ENCODE results near the gene ATG4A.
A peak's percentile ranks its signal among the peaks of the same experiment; 100 is the strongest.

ATG4A gene

DNA sequence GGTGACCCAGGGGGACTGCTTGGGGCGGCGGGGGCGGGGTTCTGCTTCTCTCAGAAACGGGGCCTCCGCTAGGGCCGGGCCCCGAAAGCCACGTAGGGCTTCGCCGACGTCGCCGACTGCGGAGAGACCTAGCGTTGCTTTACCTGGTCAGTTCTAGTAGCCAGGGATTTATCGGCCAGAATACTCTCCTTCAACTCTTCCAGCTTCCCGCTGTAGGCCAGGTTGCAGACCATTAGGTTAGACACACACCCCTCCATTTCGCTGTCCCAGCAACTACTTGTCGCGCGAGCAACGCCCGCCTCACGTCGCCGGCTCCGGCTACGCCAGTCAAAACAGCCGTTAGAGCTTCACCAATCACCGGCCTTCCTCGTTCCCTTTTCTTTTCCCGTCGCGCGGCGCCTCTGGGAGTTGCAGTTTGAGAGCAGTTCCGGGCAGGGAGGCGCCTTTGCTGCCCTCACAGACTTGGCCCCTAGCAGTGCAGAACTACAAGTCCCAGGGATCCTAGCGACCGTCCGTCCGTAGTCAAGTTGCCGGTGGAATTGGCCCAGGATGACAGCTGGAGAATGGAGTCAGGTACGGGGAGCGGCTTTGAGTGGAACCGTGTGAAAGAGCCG is at the start of gene ATG4A, which contains the start of gene PSMD10:
Gene ATG4A, plus strand, starts transcription at position 515 of the 614 bp plus-strand sequence. Its CDS starts 49 bp downstream, at position 564.
Gene PSMD10, minus strand, starts transcription at position 279 of the 614 bp plus-strand sequence. Its CDS starts 22 bp downstream, at position 257.
- DNase-seq, result peak; percentile 90 to 94

GRCh38 chrX:108044554-108045256 is 46.9 kb upstream of the ATG4A start, which contains the start of gene VSIG1:
VSIG1 (plus strand) TSS chrX:108045065; CDS start chrX:108045131, 66 bp downstream.
- no peak for DNase-seq

DNA sequence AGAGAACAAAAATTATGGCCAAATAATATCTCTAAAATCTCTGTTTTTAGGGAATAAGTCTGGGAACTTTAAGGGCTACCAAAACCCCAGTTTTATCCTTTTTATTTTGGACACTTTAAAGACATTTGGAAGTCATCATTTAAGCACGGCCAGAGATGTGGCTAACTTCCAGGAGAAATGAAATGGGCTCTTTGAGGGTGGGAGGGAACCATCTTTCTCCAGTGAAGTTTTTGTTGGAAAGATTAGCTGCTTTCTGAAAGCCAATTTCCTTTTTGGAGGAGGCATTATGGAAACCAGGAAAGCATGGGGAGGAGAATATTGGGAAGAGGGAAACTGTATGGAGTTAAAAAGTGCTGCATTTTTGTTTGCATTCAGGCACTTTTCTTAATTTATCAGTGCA is 41.9 kb upstream of the ATG4A start:
- DNase-seq, result no peak

DNA sequence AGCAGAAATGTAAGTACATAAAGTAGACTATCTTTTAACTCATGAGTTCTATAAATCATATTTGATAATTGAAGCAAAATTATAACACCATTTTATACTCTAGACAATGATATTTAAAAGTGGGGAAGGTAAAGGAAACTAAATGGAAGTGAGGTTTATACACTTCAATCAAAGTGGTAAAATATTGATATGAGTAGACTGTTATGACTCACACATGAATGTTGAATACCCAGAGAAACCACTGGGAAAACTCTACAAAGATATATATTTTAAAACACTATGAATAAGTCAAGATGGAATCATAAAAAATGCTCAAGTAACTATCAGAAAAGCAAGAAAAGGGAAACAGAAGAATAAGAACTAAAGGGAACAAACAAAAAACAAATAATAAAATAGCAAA is 38.4 kb upstream of the ATG4A start:
- no peak for DNase-seq

- no peak for DNase-seq
Measured at GRCh38 chrX:108055546-108055945, 36.0 kb upstream of the ATG4A start.

DNA sequence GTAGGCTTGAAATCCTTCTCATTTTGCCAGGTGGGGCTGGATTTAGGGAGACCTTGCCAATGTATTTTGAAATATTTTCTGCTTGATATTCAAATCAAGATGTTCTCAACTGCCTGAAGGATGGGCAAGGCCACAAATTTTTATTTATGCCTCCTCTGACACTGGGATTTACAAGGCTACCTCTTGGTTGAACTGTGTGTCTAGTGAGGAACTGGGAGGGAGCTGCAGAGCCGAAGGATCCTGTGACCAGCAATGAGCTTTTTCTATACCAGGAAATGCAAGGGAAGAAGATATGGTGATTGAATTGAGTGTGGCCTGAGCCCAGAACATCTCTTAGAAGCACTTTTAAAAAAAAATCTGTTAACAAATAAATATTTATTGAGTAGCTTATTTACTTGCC is 31.8 kb upstream of the ATG4A start:
- no peak for DNase-seq

- no peak for DNase-seq
Measured at GRCh38 chrX:108064001-108064400, 27.6 kb upstream of the ATG4A start.

- no peak for DNase-seq
Measured at GRCh38 chrX:108064613-108065012, 27.0 kb upstream of the ATG4A start.

- DNase-seq, result no peak
Measured at GRCh38 chrX:108068121-108068520, 23.5 kb upstream of the ATG4A start.

DNA sequence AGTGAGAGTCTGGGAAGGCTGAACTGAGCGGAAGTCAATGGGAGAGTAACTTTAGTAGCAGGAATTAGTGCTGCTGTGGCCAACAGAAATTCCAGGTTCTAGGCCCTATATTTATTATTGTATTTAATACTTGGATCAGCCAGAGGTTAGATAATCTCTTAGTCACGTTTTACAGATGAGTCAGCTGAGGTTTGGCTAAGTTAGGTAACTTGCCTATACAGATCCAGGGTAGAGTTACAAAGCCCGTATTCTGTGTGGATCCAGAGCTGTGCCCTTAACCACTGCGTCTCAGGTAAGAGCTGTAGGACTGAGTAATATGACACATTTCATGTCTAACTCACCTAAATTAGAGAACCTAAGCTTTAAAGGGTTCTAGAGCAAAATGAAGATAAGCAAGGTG is 20.7 kb upstream of the ATG4A start:
- DNase-seq, result no peak

GRCh38 chrX:108071578-108071977 is 20.0 kb upstream of the ATG4A start:
- no peak for DNase-seq

DNA sequence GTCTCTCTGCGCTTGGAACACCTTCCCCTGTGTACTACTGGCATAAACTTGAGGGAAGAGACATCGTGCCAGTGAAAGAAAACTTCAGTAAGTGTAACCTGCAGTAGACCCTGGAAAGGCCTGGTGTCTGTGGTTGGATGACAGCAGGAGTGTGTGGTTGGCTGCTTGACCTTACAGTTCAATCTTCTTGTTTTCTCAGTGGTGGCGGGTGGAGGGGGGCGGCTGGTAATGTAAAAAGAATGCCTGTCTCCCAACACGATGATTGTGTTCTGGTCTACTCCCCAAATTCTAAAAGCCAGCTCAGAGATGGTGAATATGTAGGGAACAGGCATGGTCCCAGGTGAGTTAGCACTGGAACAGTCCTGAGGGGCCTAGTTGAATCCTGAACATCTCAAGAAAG is 18.8 kb upstream of the ATG4A start:
- no peak for DNase-seq

GRCh38 chrX:108081110-108081509 is 10.5 kb upstream of the ATG4A start:
- DNase-seq, result no peak

DNA sequence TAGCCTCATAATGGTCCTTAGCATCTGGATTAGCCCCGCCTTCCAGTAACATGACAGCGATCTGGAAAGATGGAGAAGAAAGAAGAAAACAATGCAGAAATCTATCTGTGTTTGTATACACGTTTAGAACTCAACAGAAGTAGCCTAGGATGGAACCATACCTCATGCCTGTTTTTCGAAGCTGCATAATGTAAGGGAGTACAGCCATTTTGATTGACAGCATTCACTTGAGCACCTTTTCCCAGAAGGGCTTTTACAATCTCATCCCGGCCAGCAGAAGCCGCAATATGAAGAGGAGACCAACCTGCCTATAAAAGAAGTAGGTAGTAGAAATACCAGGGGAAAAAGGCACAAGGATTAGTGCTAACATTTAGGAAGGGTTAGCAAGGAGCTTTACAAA is 3.8 kb upstream of the ATG4A start:
- DNase-seq, result no peak

- no peak for DNase-seq
Measured at GRCh38 chrX:108088511-108088910, 3.1 kb upstream of the ATG4A start.

DNA sequence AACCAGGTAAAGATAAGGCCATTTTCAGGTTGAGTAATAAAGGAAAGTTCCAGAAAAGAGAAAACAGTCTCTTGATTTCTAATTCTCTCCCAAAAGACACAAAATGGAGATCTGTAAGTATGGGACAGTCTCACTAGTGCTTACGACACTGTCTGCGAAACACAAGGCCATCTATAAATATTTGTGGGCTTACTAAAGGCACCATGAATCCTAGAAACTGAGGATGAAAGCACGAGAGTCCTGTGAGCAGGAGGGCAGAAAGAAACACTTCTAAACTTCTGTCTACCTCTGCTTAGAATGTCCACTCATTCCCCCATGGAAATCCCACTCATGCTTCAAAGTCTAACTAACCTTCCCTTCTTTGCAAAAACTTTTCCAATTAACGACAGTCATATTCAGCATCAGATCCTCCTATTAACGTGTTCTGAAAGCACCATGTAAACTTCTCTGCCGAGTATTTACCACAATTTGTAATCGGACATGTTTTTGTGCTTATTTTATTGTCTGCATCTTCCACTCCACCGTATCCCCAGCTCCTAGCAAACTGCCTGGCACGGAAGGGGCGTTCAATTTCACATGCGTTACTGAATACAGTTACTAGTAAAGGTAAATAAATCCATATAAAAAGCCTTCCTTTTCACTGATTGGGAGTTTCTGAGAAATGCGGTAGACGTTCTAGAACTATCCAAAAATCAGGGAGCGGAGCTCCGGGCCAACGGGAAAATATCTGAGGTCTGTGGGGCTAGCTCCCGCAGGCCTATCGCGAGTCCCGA is 901 bp upstream of the ATG4A start:
- DNase-seq, result no peak

GRCh38 chrX:108091878-108092291 is 307 bp downstream of the ATG4A start:
- DNase-seq, result no peak

DNA sequence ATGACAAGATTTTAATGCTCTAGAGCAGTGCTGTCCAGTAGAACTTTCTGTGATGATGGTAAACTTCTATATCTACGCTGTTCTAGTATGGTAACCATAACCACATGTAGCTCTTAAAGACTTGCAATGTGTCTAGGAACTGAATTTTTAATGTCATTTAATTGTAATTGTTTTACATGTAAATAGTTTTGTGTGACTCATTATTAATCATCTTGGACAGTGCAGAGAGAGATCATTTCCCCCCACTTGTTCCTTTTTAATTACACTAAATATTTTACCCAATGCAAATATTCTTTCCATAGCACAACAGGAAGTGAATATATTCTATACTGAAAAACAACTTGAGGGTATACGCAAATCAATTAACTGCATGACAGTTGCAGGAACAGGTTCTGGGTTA is 5.8 kb downstream of the ATG4A start:
- DNase-seq, result no peak

DNA sequence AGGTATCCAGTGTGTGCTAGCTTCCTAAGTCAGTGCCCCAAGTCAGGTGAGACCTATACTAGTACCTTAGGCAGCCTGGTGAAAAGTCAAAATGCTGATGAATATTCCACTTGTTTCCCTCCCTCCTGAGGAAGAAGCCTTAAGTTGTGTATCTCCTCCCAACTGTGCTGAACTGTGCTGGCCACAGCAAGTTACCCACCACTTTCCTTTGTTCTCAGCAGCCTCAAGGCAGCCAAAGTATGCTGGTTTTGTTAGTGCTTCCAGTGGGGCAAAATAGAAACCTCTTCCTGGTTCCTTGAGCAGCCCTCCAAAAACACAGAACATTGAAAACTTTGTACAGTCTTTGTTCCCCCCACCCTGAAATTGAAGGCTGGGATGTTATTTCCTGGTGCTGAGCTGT is 13.9 kb downstream of the ATG4A start:
- DNase-seq, result no peak

DNA sequence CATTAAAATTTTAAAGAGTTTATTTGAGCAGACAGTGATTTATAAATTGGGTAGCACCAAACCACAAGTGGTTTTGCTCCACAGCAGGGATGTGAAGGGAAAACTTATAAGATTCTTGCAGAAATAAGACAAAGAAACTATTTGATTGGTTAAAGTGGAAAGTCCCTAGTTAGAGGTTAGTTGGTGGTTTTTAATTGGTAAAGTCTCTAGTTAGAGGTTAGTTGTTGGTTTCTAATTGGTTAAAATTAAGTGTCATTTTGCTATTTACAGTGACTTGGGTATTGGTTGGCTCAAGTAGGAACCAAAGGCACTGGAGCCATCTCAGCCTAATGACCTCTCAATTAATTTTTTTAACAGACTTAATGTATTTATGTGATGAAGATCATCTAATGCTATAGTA is 23.0 kb downstream of the ATG4A start:
- DNase-seq, result no peak

DNA sequence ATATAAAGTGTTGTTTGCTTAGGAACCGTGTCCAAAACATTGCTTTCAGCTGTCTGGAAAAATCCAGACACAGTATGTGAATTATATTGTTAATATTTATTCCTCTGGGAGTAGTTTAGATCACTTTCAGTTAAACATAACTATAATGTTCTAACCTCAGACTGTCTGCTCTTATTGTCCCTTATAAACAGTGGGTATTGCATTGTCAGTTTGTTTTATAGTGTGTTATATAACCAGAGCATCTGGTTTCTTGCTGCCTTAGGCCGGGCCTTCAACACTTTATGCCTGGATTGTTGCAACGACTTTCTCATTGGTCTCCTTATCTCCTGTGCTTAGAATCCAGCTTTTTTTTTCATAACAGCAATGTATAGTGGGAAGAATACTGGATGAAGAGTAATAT is 26.4 kb downstream of the ATG4A start:
- DNase-seq, result no peak

- no peak for DNase-seq
Measured at GRCh38 chrX:108121291-108121690, 29.7 kb downstream of the ATG4A start.

DNA sequence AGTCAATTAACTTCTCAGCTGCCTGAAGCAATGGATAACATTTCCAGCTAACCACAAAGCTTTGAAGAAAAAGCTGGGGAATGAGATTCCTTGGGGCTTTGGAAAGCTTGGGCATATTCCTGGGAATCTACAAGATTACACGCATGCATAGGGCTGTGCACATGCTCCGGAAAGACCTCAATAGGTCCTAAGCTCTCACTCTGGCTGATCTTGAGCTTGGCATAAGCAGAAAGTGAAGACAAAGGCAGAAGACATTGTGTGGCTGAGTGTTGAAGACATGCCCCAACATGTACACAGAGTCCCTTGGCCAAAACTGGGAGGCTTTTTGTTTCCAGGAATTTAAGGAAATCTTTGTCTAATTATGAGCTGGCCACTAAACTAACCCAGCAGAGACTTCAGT is 31.2 kb downstream of the ATG4A start:
- DNase-seq, result no peak

Measured in hippocampal formation (tissue), 2 donors.